HL-60/S4 treated with phorbol 12-myristate 13-acetate at 8.2 ng/mL for 4 days and 3 days (cell line): ENCODE data around the gene OLA1.

Source experiments
- in situ Hi-C: fragments of 300-500 bp; cut with MboI; formaldehyde crosslinking; loops from 2 replicates; pipeline ENCODE4 v1.15.0; 2022; ENCODE audit warnings: low sequenced_read_pairs

Gene OLA1

GRCh38 chr2:174039551-174040416 lies 208.5 kb downstream of the OLA1 start:
- in situ Hi-C loops, result loop anchor here (25.0 kb wide), 1 partner anchor 627 kb away; no protein-coding TSS in a partner anchor

GRCh38 chr2:174038462-174038861 lies 209.9 kb downstream of the OLA1 start:
- in situ Hi-C loops, result loop anchor here (25.0 kb wide), 1 partner anchor 626 kb away; no protein-coding TSS in a partner anchor

DNA sequence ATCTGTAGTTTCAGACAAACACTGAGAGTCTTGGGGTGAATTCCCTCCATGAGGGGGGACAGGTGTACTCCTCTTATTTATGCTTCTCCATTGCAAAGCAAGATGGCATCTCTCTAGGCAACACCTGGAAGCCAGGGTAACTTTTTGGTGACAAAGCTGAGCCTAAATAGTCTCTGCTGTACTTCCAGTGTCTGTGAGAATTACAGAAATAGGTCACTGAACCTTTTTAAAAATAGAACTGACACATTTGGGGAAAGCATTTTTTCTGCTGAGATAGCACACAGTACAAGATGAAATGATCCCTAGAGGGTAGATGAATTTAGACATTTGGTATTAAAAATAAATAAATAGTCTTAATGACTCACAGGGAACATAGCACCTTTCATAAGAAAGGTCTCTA lies 211.5 kb downstream of the OLA1 start:
- in situ Hi-C loops, result loop anchor here (25.0 kb wide), 1 partner anchor 625 kb away; no protein-coding TSS in a partner anchor

DNA sequence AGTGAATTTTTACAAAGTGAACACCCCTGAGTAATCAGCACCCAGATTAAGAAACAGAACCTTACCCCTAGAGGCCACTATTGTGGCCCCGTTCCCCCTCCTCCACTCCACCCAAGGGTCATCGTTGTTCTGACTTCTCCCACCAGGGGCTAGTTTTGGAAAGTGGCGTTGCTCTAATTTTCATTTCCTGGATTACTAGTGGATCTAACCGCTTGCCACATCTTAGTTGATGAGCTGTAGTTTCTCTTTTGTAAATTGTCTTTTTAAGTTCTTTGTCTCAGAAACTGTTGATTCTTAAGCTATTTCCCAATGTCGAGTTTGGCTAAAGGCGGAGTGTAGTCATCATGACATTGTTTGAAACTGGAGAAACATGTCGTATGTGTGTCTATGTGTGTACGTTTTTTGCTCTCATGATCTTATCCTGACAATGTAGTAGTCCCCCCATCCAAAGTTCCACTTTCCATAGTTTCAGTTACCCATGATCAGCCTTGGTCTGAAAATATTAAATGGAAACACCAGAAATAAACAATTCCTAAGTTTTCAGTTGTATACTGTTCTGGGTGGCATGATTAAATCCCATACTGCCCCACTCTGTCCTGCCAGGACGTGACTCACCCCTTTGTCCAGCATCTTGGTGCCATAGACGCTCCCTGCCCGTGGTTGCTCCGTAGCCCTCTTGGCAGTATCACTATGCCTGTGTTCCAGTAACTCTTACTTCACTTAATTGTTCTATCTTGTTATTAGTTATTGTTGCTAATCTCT lies 212.2 kb downstream of the OLA1 start:
- in situ Hi-C loops, result loop anchor here (25.0 kb wide), 1 partner anchor 624 kb away; no protein-coding TSS in a partner anchor

- in situ Hi-C loops, result loop anchor here (25.0 kb wide), 1 partner anchor 623 kb away; no protein-coding TSS in a partner anchor
These were observed 213.2 kb downstream of the OLA1 start for GRCh38 chr2:174035117-174035635.

DNA sequence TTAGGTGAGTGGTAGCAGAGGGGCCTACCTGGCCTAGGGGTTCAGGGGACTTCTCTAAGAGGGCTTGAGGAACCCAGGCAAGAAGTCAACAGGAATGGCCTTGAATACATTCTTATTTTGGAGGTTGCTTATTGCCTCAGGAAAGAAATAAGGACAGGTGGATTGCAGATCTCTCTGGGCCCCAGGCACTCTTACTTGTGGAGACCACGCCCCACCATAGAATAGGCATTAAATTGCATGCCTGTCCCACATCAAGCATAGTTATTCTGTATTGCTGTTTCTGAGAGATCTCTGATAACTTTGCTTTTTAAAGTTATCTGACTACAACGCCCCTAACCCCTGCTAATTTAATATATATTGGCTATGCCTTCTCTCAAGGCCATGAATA lies 215.2 kb downstream of the OLA1 start:
- in situ Hi-C loops, result loop anchor here (25.0 kb wide), 1 partner anchor 621 kb away; no protein-coding TSS in a partner anchor

GRCh38 chr2:174031226-174031625 lies 217.1 kb downstream of the OLA1 start:
- in situ Hi-C loops, result loop anchor here (25.0 kb wide), 1 partner anchor 619 kb away; no protein-coding TSS in a partner anchor

GRCh38 chr2:174028935-174029334 lies 219.4 kb downstream of the OLA1 start:
- in situ Hi-C loops, result loop anchor here (25.0 kb wide), 1 partner anchor 617 kb away; no protein-coding TSS in a partner anchor

- in situ Hi-C loops, result loop anchor here (25.0 kb wide), 1 partner anchor 616 kb away; no protein-coding TSS in a partner anchor
These were observed 220.4 kb downstream of the OLA1 start for GRCh38 chr2:174027956-174028355.

DNA sequence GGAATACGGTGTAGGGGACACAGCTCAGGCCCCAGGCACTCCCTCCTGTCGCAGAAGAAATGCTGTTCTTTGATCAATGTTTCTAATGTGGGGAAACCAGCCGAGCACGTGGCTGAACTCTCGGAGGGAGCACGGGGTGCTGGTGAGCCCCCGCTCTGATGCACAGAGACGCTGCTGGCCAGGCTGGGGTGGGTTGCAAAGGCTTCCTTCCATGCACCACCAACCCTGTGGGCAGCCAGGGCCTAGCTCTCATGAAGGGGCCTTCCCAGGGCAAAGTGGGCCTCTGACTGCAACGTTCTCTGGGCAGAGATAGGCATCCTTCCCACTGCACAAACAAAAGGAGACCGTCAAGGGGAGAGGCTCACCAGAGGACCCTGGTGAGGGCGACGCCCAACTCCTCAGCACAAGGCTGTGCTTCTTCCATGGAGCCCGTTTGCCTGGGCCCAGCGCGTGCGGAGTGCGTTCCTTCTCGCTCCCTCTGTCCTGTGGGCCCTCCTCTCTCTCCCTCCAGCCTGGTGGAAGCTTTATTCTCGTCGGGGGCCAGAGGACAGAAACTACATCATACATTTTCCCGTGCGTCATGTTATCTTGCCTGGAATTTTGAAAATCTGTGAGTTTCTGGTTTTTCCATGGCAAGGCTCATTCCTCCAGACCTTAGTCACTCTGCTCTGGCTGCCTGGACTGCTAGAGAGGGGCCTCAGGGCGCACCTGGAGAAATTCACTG lies 222.0 kb downstream of the OLA1 start:
- in situ Hi-C loops, result loop anchor here (25.0 kb wide), 1 partner anchor 614 kb away; no protein-coding TSS in a partner anchor

GRCh38 chr2:174025271-174026121 lies 222.8 kb downstream of the OLA1 start:
- in situ Hi-C loops, result loop anchor here (25.0 kb wide), 1 partner anchor 613 kb away; no protein-coding TSS in a partner anchor

DNA sequence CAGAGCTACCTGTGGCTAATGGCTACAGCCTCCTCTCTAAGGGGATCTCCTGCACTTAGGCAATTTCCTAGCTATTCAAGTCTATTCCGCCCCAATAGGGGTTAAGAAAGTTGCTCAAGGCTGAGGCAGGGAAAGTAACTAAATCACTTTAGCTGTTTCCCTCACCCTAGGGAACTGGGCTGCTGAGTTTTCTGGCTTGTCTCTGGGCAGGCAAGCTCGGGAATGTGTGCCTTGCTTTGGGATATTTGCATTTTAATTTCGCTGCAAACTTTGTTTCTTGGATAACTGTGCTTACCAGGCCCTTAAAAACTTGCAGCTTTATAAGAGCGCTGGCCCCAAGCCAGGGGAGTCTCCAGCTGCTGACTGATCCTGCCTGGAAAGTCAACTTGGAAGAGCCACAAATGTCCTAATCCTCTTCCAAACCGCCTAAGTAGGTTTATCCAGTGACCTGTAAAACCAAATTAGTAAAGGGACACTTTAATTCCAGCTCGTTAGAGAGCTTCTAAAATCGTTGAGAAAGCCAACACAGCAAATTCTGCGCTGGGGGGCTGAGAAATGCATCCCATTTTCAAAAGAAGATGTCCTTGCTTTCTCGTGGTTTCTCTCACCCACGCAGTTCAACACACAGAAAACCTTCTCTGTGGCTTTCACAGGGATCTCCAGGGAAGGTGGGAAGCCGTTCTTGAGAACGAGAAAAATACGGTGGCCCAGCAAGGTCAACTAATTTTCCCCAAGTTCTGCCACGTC lies 223.6 kb downstream of the OLA1 start:
- in situ Hi-C loops, result loop anchor here (25.0 kb wide), 1 partner anchor 612 kb away; no protein-coding TSS in a partner anchor

- in situ Hi-C loops, result no loop called here
These were observed 224.5 kb downstream of the OLA1 start for GRCh38 chr2:174023591-174024523.
